Fibroblast of skin of right biceps (primary cell): ENCODE results near the gene WNT5B.

Experiments used
- DNase-seq: peaks from one replicate; pipeline ENCODE4 v3.0.0-alpha.2; 2013

WNT5B gene

GRCh38 chr12:1656902-1657301 is 27.9 kb downstream of the WNT5B start:
- no peak for DNase-seq

GRCh38 chr12:1657688-1658087 is 28.7 kb downstream of the WNT5B start:
- no peak for DNase-seq

GRCh38 chr12:1660304-1661187 is 31.5 kb downstream of the WNT5B start:
- DNase-seq = no peak

GRCh38 chr12:1661553-1662335 is 32.7 kb downstream of the WNT5B start:
- peak; percentile 90 for DNase-seq

DNA sequence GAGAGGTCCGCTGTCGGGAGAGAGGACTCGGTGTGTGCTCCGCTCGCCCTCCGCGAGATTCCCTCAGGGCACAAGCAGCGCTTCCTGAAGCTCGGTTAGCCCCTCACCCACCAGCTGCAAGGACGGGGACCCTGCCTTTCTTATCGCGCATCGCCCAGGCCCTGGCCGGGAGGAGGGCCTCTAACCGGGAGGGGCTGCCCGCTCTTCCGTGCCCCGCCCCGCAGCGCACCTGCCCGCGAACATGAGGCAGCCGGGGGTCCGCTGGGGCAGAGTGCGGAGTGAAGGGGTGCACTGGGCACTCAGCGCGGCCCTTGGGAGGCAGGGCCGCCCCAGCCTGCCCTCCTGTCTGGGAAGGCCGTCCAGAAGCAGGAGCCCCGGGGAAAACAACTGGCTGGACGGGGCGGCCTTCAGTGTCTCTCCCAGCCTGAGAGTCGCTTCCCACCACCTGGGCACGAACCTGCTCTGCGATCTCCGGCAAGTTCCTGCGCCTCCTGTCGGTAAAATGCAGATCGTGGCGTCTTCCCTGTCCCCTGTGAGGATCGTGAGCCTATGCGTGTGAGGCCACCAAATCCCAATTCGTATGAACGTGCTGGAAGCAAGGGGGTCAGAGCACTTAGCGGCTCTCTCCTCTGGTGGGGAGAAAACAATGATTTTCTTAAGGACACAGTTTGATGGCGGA is 33.9 kb downstream of the WNT5B start:
- DNase-seq = peak; percentile 48

- no peak for DNase-seq
Measured at GRCh38 chr12:1663440-1664132, 34.6 kb downstream of the WNT5B start.

DNA sequence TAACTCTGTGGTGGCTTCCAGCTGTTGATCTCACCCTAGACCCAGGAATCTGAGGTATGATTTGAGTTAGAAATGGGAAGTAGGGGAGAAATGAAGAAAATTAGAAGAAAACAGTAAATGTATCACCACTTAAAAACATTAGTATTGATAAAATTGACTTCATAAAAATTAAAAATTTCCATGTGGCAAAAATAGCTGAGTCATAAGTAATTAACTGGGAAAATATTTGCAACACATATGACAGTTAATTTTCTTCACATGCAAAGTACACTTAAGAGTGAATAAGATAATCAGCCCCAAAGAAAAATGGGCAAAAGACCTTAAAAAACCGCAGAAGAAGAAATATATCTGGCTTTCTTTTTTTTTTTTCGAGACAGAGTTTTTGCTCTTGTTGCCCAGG is 36.3 kb downstream of the WNT5B start:
- no peak for DNase-seq

DNA sequence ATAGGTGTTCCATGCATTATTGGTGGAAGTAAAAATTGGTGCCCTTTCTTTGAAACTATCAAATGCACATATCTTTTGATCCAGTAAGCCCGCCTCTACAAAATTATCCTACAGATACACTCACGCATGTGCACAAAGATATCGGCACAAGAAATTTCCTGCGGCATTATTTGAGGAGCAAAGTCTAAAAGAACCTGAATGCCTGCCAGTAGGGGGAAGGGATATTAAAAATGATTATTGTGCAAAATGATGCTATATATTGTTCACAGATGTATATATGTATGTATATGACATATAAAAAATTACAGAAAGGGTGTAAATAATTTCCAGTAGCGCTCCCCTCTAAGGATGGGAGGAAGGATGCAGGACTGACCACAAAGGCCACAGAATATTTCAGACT is 37.2 kb downstream of the WNT5B start:
- DNase-seq = no peak

- DNase-seq = no peak
Measured at GRCh38 chr12:1666685-1667162, 37.7 kb downstream of the WNT5B start.

DNA sequence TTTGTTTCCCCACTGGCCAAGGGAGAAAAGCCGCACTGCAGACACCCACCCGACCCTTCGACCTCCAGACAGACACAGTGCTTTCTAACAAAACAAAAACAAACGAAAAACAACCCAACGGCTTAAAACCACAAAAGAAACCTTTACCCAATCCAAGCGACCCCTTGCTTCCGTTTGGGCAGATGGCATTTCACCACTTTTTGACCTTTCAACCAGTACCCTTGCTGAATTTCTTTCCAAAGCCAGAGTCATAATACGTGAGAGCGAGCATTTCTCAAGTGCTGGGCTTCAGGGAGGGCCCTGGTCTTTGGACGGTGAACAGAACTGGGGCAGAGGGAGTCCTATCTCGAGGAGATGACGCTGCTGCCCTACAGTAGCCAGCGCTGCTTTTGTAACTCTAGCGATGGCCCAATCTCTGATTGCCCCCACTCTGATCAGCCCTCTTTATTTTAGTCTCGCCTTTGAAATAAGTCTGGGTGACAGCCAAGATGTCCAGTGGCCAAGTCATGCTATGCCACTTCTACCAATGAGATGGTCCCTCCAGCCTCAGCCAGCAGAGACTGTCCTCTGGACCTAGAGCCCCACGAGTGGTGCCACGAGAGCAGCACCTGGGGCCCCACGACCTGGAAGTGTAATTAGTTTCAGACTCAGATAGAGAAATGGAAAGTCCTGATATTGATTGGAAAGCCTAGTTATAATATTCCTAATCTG is 40.0 kb downstream of the WNT5B start:
- DNase-seq = no peak

- DNase-seq = no peak
Measured at GRCh38 chr12:1670358-1671268, 41.6 kb downstream of the WNT5B start.

GRCh38 chr12:1676043-1676442 is 47.0 kb downstream of the WNT5B start:
- DNase-seq = no peak

DNA sequence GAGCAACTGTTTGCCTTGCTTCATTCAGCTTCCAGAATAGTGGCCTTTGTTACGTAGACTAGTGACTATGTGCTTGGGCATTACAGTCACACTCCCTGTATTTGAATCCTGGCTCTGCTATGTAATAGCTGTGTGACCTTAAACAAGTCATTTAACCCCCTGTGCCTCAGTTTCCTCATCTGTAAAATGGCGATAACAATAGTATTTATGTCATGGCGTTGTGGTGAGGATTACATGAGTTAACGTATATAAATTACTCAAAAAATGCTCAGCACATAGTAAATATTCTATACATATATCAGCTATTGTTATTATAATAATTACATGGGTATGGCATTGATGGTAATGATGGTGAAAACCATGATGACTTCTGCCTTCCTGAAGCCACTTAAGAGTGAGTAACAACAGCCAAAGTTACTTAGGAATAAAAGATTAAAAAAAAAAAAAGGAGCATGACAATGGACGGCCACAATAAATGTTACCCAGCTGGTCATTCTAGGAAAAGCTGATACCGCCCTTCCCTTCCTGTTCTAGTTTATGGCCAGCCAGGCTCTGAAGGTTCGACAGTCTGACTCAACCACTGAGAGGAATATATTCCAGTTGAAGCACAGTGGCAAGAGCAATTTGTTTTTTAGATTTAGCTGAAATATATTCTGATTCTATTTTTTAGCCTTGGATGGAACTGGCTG is 51.9 kb downstream of the WNT5B start:
- DNase-seq = no peak

GRCh38 chr12:1681493-1681807 is 52.4 kb downstream of the WNT5B start:
- no peak for DNase-seq

- DNase-seq = peak; percentile 9
Measured at GRCh38 chr12:1688086-1688710, 59.2 kb downstream of the WNT5B start.

DNA sequence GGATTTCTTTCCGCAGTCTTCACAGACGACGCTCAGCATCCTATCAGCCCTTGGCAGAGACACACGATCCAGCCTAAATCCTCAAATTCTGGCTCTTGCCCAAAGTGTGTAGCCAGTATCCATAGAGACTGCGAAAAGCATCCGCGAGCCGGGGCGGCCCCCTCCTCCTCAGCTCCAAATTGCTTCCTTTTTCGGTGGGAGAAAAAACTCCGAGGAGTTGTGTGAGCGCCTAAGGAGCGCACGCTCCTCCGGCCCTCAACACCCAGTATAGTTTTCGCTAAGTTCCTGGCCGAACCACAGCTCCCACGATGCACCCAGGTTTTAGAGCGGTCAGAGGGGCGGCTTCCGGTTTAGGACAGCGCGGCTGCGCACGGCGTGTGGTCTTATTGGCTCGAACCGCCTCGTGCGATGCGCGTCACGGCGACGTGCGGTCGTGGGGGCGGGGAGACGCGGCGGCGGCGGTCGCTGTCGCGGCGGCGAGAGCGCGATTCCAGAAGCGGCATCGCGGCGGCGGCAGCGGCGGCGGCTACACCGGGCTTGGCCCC is 61.6 kb downstream of the WNT5B start, which contains the start of gene ADIPOR2:
TSS of gene ADIPOR2 (plus strand) at position 493 of the 545 bp plus-strand sequence. CDS start 63,274 bp downstream, outside the sequence.
- peak; percentile 98 for DNase-seq

DNA sequence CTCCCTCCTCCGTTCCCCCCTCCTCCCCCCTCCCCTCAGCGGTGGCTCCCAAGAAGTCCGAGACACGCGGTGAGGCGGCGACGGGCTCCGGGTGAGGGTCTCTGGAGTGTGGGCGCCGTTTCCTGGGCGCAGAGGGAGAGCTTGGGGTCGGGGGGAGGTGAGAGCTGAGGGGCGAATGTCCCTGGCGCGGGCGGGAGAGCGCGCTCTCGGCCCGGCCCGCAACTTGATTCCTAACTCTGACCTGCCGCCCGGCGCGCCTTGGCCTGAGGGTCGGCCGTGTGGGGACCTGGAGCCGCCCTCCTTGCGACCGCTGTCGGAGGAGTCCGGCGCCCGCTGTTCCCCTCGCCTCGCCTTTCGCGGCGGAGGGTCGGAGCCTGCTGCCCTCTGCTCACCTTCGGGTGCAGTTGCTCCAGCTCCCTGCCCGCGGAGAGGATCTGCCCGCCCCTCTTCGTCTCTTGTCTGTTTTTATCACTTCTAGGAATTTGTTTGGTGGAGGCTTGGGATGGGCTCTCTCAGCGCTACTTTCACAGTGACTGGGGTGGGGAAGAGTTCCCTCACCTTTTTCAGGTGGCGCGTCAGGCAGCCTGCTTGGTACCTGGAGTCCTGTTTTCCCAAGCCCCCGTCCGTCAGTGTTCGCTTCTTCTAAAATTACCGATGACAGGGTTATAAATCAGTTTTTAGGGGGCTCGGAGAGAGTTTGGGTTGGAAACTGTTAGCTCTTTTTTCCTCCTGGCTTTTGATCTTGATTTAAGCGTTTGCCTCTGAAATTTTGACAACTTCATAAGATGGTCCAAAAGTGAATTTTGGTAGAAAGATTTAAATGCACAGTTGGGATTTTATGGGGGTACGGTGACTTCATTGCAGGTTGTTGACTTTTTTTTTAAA is 62.3 kb downstream of the WNT5B start:
- DNase-seq = no peak

DNA sequence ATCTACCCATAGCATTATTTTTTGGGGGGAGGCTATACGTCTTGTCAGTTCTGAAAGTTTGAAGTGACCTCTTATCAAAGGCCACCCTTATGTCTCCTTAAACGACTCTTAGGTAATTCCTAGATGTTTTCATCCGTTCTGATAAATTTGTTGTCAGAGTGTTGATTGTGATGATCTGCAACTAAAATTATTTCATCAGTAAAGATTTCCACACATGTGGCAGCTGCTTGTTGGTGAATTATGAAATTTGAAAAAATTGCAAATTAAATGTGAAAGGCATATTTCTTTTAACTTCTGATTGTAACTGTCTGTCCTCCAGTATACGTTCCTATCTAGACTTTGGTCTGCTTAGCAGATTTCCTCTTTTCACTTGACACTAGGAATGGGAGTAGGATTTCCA is 63.2 kb downstream of the WNT5B start:
- DNase-seq = no peak
